Kidney glomerular epithelial cell (primary cell): ENCODE data around the gene PRKN.

Source experiments
- DNase-seq: peaks from one replicate; lab custom pipeline; 2025; lab: John Stamatoyannopoulos, UW

PRKN gene

GRCh38 chr6:162301128-162301527, 426.4 kb downstream of the PRKN start:
- no peak for DNase-seq

DNA sequence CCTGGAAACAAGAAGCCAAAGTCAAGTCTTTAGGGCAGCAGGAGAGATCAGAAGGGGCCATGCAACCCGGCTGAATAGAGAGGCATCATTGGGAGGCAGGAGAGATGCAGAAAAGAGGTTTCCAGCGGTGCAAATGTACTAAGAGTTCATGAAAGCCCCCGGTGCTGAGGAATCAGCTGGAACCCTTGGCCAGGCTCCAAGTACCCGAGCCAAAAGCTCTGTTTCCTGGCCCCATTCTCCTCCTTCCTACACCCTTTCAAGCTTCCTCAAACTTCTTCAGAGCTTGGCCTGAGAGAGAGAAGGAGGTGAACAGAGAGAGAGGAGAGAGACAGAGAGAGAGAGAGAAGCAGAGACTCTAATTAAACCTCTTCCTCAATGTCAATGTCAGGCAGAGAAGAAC, 433.5 kb downstream of the PRKN start:
- DNase-seq = no peak

DNA sequence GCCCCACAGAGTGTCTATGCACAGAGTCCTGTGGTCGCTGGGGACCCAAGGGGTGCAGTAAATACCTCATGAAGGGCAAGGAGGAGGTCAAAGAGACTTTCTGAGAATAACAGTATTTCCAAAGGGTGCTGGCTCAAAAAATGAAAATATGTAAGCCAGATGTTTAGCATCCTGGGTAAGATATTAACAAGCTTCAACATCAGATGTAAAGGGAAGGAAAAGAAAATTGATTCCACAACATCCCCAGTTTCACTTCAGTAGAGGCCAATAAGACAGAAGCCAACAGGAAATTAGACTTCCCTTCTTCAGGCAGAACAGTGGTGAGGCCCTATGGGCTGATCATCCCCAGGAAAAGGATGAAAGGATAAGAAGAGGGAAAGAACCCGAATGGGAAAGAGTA, 434.7 kb downstream of the PRKN start:
- DNase-seq = no peak

GRCh38 chr6:162290846-162291465, 436.6 kb downstream of the PRKN start:
- DNase-seq = no peak

GRCh38 chr6:162289972-162290371, 437.6 kb downstream of the PRKN start:
- no peak for DNase-seq

- DNase-seq = no peak
Measured at GRCh38 chr6:162273986-162274385, 453.6 kb downstream of the PRKN start.

- DNase-seq = no peak
Measured at GRCh38 chr6:162271922-162272321, 455.6 kb downstream of the PRKN start.

GRCh38 chr6:162270966-162271365, 456.6 kb downstream of the PRKN start:
- DNase-seq = no peak

GRCh38 chr6:162267641-162268040, 459.9 kb downstream of the PRKN start:
- DNase-seq = no peak

GRCh38 chr6:162267126-162267525, 460.4 kb downstream of the PRKN start:
- DNase-seq = no peak

GRCh38 chr6:162264581-162264980, 463.0 kb downstream of the PRKN start:
- no peak for DNase-seq

GRCh38 chr6:162262466-162263196, 464.9 kb downstream of the PRKN start:
- DNase-seq = no peak

GRCh38 chr6:162261598-162261997, 466.0 kb downstream of the PRKN start:
- DNase-seq = no peak

DNA sequence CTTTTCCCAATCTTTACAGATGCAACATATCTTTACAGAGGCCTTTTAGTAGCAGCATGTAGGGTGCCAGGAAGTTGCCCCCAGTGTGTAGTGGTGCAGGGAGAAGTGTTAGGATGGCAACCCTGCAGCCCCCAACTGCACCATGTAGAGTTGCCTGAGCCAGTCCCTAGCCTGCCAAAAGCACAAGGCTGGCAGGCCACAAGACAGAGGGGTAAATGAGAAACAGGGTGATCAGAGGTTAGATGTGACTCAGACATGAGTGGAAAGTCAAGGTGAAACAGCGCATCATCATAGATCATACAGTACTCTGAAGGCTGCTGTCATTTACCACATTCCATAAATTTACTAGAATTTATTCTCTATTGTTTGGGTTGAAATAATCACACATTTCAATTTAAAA, 467.5 kb downstream of the PRKN start:
- no peak for DNase-seq

- no peak for DNase-seq
Measured at GRCh38 chr6:162258647-162259046, 468.9 kb downstream of the PRKN start.

DNA sequence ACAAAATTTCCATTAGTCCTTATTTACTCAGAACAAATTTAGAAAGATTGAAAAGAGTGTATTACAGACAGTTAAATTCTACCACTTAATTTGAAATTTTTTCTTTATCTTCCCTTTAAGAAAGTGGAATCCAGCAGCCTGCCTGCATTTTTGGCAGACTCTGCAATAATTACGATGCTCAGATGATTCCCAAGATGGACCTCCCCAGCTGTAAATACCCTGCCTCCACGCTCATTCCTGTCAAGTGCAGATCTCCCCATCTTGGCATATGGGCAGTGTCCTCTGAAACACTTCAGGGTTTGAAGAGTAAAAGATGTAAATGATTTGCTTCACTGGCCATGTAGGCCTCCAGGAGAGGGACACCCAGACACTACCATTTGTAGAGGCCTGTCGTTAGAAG, 471.2 kb downstream of the PRKN start:
- DNase-seq = no peak

GRCh38 chr6:162251257-162251656, 476.3 kb downstream of the PRKN start:
- no peak for DNase-seq

GRCh38 chr6:162249907-162250642, 477.5 kb downstream of the PRKN start:
- DNase-seq = no peak

DNA sequence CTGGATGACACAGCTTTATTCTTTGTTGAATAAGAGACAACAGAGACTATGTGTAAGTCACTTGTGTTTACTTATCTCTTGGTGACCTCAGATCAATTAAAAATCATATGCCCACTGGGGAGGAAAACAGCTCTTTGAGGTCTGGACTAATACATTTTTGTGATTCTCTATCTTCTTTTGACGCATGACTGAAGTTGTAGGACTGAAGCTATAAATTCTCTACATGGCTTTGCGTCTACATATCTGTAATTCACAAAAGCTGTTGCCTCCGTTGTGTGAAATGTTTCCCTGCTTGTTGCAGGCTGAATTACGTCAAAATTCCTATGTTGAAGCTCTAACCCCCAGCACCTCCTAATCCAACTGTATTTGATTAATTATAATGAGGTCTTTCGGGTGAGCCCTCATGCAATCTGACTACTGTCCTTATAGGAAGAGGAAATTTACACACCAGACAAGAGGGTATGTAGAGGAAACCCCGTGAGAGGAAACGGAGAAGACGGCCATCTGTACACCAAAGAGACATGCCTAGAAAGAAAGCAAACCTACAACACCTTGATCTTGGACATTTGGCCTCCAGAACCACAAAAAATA, 481.6 kb downstream of the PRKN start:
- DNase-seq = no peak

- no peak for DNase-seq
Measured at GRCh38 chr6:162244031-162244430, 483.5 kb downstream of the PRKN start.

DNA sequence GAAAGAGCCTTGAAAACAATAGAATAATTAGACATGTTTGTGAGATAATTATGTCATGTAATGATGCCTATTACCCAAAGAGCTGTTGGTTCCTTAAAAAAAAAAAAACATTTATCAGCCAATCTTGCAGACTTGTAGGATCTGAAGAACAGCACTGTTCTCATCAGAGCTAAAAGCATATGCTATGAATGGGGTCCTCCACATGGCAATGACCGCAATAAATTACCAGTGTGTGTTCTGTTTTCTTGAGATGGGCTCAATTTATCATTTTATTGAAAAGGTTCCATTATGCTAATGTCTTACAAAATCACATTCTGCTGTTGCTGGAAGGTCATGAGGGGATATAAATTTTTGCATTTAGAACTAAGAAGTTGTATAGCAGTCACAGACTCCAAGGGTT, 484.7 kb downstream of the PRKN start:
- no peak for DNase-seq

DNA sequence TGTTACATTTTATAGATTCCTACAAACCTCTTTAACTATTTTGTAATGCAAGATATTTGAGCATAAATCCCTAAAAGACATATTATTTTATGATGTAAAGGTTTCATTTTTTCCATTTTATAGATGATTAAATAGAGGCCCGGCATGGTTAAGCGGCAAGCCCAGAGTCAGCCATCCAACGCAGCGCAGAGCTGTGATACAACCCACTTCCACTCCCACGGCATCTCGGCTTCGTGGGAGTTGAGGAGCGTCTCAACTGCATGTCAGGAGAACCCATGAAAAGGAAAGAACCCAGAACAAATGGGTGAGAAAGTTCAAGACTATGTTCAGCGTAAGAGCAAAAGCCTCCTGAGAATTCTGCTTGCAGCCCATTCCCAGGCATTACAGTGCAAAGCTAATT, 488.2 kb downstream of the PRKN start:
- no peak for DNase-seq

GRCh38 chr6:162238675-162239074, 488.9 kb downstream of the PRKN start:
- no peak for DNase-seq
